Aorta (tissue), 5 donors: ENCODE measurements around the gene SLC22A7. TPM values are rescaled to one million over a fixed set of nuclear protein-coding genes. Genes with fewer than 3 reads are reported as not detected.
A peak's percentile ranks its signal among the peaks of the same experiment; 100 is the strongest.
"Not testable (repeated sequence)": the region's sequence is repeated elsewhere in the genome, so short reads cannot be mapped to it uniquely, and the experiment has no call there.

Experiments used
- ATAC-seq: fragments of 200-7000 bp; cut with Tn5 transposase; one replicate; pipeline ENCODE4 v1.9.1; 2022; ENCODE audit warnings: moderate library complexity; ENCODE audit not compliant: low FRiP score
- DNase-seq, 2 donors: peaks; one replicate each; pipeline ENCODE4 v3.0.0-alpha.2; 2020
- H3K27ac ChIP-seq, 2 donors: one replicate each; pipeline ENCODE4 v1.5.1; 2013; ENCODE audit warnings: low read length in 2 of 2, mild to moderate bottlenecking in 2 of 2, moderate library complexity in 2 of 2, control low read depth in 1 of 2, inconsistent platforms in 1 of 2, low read depth in 1 of 2
- H3K27me3 ChIP-seq, 2 donors: one replicate each; pipeline ENCODE4 v1.6.1; 2013; ENCODE audit warnings: control low read depth in 1 of 2, low read length in 1 of 2, mild to moderate bottlenecking in 1 of 2, moderate library complexity in 1 of 2; ENCODE audit not compliant: insufficient read depth in 2 of 2, control insufficient read depth in 1 of 2
- H3K36me3 ChIP-seq, 2 donors: one replicate each; pipeline ENCODE4 v1.6.1; 2013; ENCODE audit warnings: control low read depth in 1 of 2, low read length in 1 of 2, mild to moderate bottlenecking in 1 of 2; ENCODE audit not compliant: insufficient read depth in 2 of 2, control insufficient read depth in 1 of 2
- H3K4me1 ChIP-seq, 2 donors: one replicate each; pipeline ENCODE4 v1.6.1; 2013; ENCODE audit warnings: low read length in 2 of 2, control low read depth in 1 of 2, mild to moderate bottlenecking in 1 of 2, moderate library complexity in 1 of 2; ENCODE audit not compliant: insufficient read depth in 2 of 2, control insufficient read depth in 1 of 2
- H3K4me3 ChIP-seq, 2 donors: one replicate each; pipeline ENCODE4 v1.5.1; 2013; ENCODE audit warnings: low read length in 2 of 2, control low read depth in 1 of 2, mild to moderate bottlenecking in 1 of 2
- H3K9me3 ChIP-seq: one replicate; pipeline ENCODE4 v1.6.1; 2013; ENCODE audit warnings: mild to moderate bottlenecking, low read length; ENCODE audit not compliant: control insufficient read depth
- WGBS, 2 donors: extraction: QIAGEN DNeasy Blood & Tissue Kit; methylation state at CpG; one replicate each; pipeline ENCODE4 v1.1.7; 2013; 5-methylcytosine and 5-hydroxymethylcytosine counted together
- intact Hi-C, 2 donors: fragments of 100-400 bp; cut with DNase I; formaldehyde crosslinking; loops; one replicate each; pipeline versions ENCODE4 v1.14.2 to v1.15.0; 2022
- polyA plus RNA-seq, 2 donors: library from polyadenylated mRNA; stranded (reverse); fragments of 200-250 nt; gene quantifications; one replicate each; pipeline ENCODE4 v1.2.3, GENCODE V29; 2013
- total RNA-seq, 2 donors: library from RNA; stranded (reverse); fragmentation: NEBNext Ultra II Directional; extraction: Animal tissue kit (Norgen Biotek cat#: 25700); gene quantifications; one replicate each; pipeline ENCODE4 v1.2.1, GENCODE V29; 2021
- donor health status: healthy with polysubstance abuse.
- donor health status: Bipolar disorder and iron deficiency.
- donor health status: DM: no; HTN: no; CAD: no.
- donor health status: DM: no; HTN: no; CAD: no.
- donor health status: DM: yes; HTN: yes; CAD: no.

Gene SLC22A7
- total and polyA plus RNA-seq, 4 donors: not detected

DNA sequence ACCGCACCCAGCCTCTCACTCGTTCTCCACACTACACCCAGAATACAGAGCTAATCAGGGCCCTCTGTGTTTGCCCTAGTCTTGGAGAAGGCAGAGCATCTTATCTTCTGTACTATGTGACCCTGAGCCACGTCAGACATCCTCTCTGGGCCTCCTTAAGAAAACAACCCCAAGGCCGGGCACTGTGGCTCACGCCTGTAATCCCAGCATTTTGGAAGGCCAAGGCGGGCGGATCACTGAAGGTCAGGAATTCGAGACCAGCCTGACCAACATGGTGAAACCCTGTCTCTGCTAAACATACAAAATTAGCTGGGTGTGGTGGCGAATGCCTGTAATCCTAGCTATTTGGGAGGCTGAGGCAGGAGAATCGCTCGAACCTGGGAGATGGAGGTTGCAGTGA lies 4.9 kb downstream of the SLC22A7 start:
- ATAC-seq, H3K36me3 ChIP-seq, H3K4me1 ChIP-seq, H3K4me3 ChIP-seq, H3K27ac ChIP-seq, H3K9me3 ChIP-seq, DNase-seq, H3K27me3 ChIP-seq, intact Hi-C loops: not testable (repeated sequence)
- WGBS, 2 donors: 86 to 87% methylated on average over 11 of the region's 11 CpGs

DNA sequence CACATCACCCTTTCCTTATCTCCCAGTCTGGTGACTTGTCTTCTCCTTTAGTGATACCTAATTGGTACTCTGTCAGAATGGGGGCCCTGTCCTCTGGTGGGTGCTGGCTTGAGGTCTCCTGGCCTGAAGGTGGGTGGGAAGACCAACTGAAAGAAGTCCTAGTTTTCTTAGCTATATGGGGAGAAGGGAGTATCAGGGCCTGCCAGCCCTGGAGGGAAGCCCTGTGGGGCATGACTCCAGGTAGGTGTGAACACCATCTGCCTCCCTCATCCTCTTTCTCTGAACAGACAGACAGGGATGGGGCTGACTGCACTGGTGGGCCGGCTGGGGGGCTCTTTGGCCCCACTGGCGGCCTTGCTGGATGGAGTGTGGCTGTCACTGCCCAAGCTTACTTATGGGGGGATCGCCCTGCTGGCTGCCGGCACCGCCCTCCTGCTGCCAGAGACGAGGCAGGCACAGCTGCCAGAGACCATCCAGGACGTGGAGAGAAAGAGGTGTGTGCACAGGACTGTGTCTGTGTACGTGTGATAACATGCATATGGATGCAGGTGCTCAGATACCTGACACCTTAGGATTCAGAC lies 5.8 kb downstream of the SLC22A7 start:
- WGBS, 2 donors: 70 to 77% methylated on average over 8 of the region's 8 CpGs

DNA sequence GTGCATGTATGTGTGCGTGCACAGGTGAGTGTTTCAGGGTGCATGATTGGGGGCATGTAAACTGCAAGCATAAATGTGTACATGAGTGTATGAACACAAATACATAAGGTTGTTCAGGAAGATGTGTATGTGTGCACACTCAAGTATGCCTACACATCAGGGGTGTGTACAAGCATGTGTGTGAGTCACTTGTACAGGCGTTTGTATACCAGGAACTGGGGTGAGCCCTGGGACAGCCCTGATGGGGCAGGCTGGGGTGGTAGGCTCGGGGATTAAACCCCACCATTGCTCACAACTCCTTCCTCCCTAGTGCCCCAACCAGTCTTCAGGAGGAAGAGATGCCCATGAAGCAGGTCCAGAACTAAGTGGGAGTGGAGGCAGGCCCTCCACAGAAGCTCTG lies 6.3 kb downstream of the SLC22A7 start:
- Histone ChIP-seq H3K4me3 (no peak overlapping the region), H3K9me3 (no peaks in the 10 kb centered on the region), H3K36me3 (no peaks in the 10 kb centered on the region), H3K4me1 (no peaks in the 10 kb centered on the region), H3K27ac (no peak overlapping the region), H3K27me3 (peaks cover 0 to 2% of the 10 kb centered on the region in 2 donors)
- ATAC-seq (no peak), DNase-seq (no peak)
- 78 to 85% methylated on average over 3 of the region's 3 CpGs for WGBS, 2 donors
- intact Hi-C loops: no loop called here

More for the DNA sequence above, 5.8 kb downstream of the SLC22A7 start:
- no peak overlapping the region for H3K4me3 ChIP-seq
- H3K9me3 ChIP-seq: no peaks in the 10 kb centered on the region
- no peaks in the 10 kb centered on the region for H3K36me3 ChIP-seq
- ATAC-seq: no peak
- no peaks in the 10 kb centered on the region for H3K4me1 ChIP-seq
- peaks cover 0 to 2% of the 10 kb centered on the region in 2 donors for H3K27me3 ChIP-seq
- no peak overlapping the region for H3K27ac ChIP-seq
- no peak for DNase-seq
- intact Hi-C loops: no loop called here

DNA sequence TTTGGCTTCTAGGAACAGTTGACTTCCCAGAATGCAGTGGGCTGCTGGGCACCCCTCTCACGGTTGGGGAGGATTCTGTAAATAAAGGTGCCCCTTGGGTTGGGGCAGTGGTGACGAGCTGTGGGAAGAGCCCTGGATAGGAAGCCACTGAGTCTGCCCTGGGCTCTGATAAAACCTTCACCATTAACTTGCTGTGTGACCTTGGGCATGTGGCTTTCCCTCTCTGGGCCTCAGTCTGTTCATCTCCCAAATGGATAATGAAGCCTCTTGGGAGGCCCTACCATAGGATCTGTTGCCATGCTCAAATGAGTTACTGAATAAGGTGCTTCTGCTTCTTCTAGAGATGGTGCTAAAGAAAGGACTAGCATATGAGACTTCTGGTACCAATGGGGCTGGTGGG lies 6.8 kb downstream of the SLC22A7 start:
- H3K4me1 ChIP-seq: no peaks in the 10 kb centered on the region
- DNase-seq: no peak
- no peaks in the 10 kb centered on the region for H3K9me3 ChIP-seq
- H3K27me3 ChIP-seq: peaks cover 0 to 2% of the 10 kb centered on the region in 2 donors
- H3K4me3 ChIP-seq: no peak overlapping the region
- intact Hi-C loops: no loop called here
- ATAC-seq: no peak
- no peaks in the 10 kb centered on the region for H3K36me3 ChIP-seq
- WGBS, 2 donors: 81% methylated on average over 2 of the region's 2 CpGs
- H3K27ac ChIP-seq: no peak overlapping the region

DNA sequence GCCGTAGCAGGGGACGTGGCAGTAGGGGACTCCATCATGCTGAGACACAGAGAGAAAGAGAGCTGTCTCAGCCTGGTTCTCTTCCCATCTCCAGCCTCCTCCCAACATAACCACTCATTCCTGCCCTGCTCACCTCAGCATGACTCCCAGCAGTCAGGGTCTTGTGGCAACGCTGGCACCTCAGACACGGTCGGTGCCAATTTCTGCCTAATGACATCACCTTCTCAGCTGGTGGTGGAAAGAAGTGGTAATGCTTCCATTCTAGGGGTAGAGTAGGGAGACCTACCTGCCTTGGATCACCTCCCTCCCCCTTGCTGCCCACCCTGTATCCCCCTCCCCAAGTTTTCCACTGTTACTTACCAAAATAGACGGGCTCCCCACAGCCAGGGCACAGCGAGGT lies 8.0 kb downstream of the SLC22A7 start:
- Histone ChIP-seq H3K27me3 (peaks cover 0 to 2% of the 10 kb centered on the region in 2 donors), H3K27ac (no peak overlapping the region), H3K4me1 (no peaks in the 10 kb centered on the region), H3K4me3 (no peak overlapping the region), H3K9me3 (no peaks in the 10 kb centered on the region), H3K36me3 (no peaks in the 10 kb centered on the region)
- WGBS, 2 donors: 81 to 83% methylated on average over 7 of the region's 7 CpGs
- intact Hi-C loops: no loop called here
- ATAC-seq: no peak
- DNase-seq: no peak

DNA sequence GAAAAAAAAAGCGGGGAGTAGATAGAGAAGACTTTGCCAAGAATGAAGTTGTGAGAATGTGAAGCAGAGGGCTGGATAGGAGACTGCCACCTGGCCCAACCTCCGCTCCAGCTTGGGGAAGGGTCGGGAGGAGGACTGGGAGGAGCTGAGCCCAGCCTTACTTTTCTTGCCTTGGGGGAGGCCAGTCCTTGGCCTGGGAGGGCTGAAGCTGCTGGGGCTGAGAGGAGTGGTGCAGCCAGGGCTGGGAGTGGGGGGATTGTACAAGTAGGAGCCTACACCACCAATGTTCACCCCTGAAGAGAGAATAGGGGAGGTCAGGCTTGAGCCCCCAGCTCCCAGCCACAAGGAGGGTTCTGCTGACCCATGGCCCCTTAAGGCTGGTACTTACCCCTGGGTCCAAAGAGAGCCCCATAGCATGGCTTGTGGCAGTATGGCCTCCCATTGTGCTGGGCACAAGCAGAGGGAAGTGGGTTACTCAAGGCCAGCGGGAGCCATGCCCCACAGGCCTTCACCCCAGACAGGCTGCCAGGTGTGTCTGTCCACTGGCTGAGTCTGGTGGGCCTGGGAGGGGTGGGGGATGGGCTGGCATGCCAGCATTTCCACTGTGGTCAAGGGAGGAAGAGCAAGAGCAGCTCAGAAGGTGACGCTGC lies 9.5 kb downstream of the SLC22A7 start:
- Histone ChIP-seq H3K27ac (no peak overlapping the region), H3K9me3 (no peaks in the 10 kb centered on the region), H3K4me1 (no peaks in the 10 kb centered on the region), H3K27me3 (peaks cover 0 to 2% of the 10 kb centered on the region in 2 donors), H3K36me3 (no peaks in the 10 kb centered on the region), H3K4me3 (no peak overlapping the region)
- peak in 1 of 2 donors; percentile 45 for DNase-seq
- peak; percentile 39 for ATAC-seq
- WGBS, 2 donors: 88 to 90% methylated on average over 5 of the region's 5 CpGs
- intact Hi-C loops: no loop called here

DNA sequence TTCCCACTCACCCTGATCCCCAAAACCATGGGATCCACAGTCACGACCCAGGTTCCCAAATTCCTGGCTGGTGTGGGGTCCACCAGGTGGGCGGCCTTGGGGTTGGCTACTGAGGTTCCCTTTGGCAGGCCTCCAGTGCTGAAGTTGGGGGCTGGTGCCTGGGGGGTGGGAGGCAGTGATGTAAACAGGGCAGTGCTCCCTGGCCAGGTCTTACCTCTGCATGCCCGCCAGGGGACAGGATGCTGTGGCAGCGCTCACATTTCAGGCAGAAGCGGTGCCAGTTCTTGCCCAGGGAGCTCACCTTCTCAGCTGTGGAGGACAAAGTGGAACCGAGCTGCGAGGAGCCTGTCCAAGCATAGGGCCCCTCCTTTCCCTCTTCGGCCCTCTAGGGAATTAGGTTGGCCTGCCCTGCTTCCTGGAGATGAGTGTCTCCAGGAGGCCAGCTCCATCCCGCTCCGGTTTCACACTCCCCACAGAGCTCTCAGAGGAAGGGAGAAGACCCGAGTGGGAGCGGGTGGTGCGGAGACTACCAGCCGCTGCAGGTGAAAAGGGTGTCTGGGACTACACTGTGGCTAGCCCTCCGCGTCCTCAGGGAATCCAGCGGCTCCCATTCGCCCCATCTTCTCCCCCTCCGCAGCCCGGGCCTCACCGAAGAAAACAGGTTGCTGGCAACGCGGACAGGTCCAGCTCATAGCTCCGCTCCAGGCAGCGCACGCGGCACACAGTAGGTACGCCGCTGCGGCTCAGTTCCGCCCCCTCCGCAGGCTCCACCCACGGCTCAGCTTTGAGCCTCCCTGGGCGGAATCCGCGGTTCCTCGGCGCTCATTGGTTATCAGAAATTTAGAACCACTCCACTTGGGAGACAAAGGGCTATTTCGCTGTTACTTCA lies 10.3 kb downstream of the SLC22A7 start, which contains the start of gene CRIP3:
CRIP3 (minus strand) TSS at position 726 of the 889 bp plus-strand sequence; CDS start at position 692, 34 bp downstream.
- ATAC-seq: peak; percentile 52
- intact Hi-C loops: no loop called here
- Histone ChIP-seq H3K4me3 (no peak within 1 kb of the TSS), H3K4me1 (no peaks in the 10 kb centered on the region), H3K27me3 (peaks cover 0 to 2% of the 10 kb centered on the region in 2 donors), H3K36me3 (no peaks in the 10 kb centered on the region), H3K9me3 (no peaks in the 10 kb centered on the region), H3K27ac (no peak within 1 kb of the TSS)
- peak in 1 of 2 donors; percentile 82 for DNase-seq
- WGBS, 2 donors: 8% methylated on average over 39 of the region's 39 CpGs

DNA sequence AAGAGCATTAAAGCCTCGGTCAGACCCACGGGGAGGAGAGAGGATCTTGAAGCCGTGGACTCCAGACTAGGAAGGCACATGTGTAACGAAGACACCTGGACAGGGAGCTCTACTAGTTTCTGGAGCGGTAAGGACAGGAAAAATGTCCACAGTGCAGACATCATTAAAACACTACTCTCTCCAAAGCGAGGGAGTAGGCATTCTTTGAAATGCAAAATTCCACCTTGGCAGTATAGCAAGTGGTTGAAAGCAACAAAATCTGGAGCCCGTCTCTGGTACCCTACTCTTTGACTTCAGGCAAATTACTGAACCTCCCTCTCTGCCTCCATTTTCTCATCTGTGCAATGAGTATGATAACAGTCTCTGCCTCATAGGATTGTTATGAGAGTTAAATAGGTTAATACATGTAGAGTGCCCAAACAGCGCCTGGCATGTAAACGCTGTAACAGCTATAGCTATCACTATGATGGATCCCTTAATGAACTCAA lies 11.0 kb downstream of the SLC22A7 start:
- Histone ChIP-seq H3K9me3 (no peaks in the 10 kb centered on the region), H3K4me1 (no peaks in the 10 kb centered on the region), H3K27ac (no peak overlapping the region), H3K36me3 (no peaks in the 10 kb centered on the region), H3K4me3 (no peak overlapping the region), H3K27me3 (peaks cover 0 to 2% of the 10 kb centered on the region in 2 donors)
- DNase-seq (no peak), ATAC-seq (no peak)
- intact Hi-C loops: no loop called here
- WGBS, 2 donors: 36 to 37% methylated on average over 9 of the region's 9 CpGs
